AG20443 (cell line): ENCODE measurements around the gene AP1S1.
"Not testable (repeated sequence)": the region's sequence is repeated elsewhere in the genome, so short reads cannot be mapped to it uniquely, and the experiment has no call there.

Experiments used
- DNase-seq: peaks from one replicate; pipeline ENCODE4 v3.0.0; 2012; ENCODE audit warnings: low spot score, mixed read lengths

Gene AP1S1

DNA sequence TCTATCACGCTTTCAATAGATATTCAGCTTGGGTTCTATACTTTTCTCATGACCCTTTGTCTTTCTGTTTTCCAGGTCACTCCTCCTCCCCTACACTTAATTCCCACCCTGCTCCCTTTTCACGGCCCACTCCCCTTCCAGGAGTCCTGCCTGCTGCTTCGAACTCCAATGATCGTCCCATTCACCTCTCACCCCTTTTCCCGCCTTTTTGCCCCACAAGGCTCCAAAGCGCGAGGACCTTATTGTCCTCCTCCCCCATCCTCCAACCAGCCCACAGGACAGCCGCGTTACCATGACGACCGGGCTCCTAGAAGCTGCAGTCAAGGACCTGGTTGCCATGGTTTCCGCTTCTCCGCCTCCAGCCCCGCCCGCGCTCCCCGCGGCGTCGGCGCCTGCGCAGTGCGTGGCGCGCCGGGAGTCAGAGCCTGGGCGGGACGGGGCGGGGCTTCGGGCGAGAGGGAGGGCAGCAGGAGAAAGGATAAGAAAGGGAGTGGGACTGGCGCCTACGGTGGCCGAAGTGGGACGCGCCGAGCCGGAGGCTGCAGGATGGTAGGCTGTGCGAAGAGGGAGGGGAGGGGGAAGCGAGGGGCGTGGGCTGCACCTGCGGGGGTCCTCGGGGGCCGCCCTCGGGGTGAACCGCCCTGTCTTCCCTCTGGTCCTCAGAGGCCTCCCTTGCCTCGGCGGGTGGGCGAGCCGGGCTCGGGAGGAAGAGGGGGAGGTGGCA, at the start of gene AP1S1:
Gene AP1S1, plus strand, starts transcription at position 508 of the 724 bp plus-strand sequence. Its CDS starts 39 bp downstream, at position 547.
- peak; percentile 99 for DNase-seq

DNA sequence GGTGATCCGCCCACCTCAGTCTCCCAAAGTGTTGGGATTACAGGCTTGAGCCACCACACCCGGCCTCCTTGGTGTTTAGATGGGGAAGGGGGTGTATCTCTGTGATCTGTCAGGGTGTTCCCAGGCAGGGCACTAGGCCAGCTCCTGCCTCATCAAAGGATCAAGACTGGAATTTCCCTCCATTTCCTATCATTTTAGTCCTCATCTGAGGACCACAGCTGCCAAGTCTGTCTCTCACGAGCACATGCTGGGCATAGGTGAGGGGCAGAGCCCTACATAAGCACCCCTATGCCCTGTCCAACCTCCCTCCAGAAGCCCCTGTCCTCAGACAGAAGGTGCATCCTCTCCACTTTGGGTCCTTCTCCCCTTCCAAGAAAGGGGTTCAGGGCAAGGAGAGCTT, 49.5 kb upstream of the AP1S1 start:
- no peak for DNase-seq

DNA sequence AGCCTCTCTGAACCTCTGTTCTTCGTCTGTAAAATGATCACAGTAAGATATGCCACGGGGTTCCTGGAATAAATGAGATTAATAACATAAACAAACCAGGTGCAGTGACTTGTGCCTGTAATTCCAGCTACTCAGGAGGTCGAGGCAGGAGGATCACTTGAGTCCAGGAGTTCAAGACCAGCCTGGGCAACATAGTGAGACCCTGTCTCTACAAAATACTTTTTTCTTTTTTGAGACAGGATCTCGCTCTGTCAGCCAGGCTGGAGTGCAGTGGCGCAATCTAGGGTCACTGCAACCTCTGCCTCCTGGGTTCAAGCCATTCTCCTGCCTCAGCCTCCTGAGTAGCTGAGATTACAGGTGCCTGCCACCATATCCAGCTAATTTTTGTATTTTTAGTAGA, 49.0 kb upstream of the AP1S1 start:
- DNase-seq = not testable (repeated sequence)

DNA sequence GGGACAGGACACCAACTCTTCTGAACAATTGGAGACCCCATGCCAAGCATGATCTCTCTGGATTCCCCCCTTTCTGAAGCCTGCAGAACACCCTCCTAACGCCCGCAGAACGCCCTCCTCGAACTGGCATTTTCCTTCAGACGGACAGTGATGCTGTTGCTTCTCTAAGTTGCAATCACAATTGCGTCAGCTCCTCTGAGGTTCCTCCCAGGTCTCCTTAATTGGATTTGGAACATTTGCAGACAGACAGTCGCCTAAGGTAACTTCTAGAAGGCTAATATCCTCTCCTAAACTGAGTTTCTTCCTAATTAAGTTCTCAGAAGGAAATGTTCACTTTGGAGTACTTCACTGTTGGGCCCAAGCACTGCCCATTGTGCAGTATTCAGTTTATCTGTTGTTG, 47.9 kb upstream of the AP1S1 start:
- no peak for DNase-seq

DNA sequence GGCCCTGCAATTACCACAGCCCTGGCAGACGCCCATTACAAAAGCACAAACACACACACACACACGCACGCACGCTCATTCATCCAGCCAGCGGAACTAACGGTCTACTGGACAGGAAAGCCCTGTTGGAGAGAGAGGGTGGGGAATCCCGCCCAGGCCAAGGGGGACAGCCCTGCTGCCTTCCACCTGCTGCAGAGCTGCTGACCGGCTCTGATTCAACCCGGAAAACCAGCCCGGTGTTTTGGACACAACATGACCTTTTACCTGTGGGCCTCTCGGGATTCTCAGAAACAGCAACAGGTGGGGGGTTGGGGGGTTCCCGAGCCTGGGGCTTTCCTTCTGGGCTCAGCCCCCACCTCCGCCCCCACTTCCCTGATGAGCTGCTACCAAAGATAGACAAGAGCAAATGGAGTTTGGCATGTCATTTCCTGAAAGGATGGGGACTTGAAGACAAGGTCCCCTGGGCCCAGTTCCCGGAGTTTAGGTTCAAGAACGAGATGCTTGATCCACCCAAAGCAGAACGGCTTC, 45.9 kb upstream of the AP1S1 start:
- no peak for DNase-seq

DNA sequence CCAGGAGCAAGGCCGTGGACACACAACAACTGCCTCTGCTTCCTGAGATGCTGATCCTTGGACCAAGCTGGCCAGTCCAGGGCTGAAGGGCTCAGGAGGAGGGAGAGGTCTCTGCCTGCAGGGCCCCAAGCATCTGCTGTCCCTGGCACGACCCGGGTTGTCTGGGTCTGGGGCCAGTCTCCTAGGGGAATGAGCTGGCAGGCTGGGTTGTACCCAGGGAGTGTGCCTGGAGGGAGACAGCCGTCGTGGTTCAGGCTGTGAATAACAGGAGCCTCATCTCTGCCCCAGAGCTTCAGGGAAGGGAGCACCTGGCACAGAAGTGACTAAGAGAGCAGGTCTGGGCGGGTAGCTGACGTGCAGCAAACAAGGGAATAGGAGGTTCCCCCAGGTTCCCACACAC, 45.3 kb upstream of the AP1S1 start:
- DNase-seq = no peak

DNA sequence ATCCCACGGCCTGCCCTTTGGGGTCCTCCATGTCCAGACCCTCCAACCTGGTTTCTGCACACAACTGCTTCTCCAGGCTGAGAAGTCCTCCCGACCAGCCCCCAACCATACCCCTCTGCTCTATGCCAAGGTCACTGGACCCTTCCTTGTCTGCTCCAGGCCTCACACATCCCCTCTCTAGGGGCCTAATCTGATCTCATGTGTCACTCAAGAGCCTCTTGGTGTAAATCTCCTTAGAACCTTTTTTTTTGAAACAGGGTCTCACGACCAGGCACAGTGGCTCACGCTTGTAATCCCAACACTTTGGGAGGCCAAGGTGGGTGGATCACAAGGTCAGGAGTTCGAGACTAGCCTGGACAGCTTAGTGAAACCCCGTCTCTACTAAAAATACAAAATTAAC, 44.9 kb upstream of the AP1S1 start:
- DNase-seq = no peak

DNA sequence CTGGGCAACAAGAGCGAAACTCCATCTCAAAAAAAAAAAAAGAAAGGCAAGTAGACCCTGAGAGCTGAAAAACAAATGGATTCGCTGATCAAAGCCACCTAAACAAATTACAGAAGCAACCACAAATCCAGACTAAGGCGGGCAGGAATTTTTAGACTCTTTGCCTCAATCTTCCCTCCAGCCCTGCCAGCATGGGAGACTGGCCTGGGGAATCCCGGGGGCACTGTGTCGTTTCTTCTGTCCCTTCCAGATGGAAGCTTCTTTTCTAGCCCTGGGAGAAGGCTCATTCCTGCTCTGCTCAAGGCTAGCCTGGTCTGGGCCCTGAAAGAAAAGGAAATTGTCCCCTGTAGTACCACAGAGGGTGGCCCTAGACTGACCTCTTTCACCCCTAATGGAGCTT, 43.0 kb upstream of the AP1S1 start:
- DNase-seq = no peak

DNA sequence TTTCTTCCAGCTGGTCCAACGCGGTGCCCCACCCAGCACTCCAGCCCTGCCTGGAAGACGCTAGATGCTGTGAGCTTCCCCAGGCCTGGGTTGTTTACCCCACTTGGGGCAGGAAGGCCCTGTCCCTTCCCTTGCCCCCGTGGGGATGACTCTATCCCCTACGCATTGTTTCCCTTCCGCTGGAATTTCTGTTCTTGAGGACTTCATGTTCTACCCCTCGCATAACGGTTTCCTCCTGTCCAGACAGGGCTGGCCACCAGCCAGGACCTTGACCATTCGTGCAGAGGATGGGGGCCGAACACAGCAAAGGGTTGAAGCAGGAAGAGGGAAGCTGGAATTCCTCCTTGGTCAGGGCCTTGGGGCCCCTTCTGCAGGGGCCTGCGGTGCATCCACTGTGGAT, 42.0 kb upstream of the AP1S1 start:
- DNase-seq = no peak

DNA sequence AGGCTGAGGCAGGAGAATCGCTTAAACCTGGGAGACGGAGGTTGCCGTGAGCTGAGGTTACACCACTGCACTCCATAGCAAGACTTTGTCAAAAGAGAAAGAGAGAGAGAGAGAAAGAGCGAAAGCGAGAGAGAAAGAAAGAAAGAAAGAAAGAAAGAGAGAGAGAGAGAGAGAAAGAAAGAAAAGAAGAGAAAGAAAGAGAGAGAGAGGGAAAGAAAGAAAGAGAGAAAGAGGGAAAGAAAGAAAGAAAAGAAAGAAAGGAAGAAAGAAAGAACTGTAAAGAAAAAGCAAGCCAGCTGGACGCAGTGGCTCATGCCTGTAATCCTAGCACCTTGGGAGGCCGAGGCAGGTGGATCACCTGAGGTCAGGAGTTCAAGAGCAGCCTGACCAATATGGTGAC, 41.1 kb upstream of the AP1S1 start:
- DNase-seq = not testable (repeated sequence)

DNA sequence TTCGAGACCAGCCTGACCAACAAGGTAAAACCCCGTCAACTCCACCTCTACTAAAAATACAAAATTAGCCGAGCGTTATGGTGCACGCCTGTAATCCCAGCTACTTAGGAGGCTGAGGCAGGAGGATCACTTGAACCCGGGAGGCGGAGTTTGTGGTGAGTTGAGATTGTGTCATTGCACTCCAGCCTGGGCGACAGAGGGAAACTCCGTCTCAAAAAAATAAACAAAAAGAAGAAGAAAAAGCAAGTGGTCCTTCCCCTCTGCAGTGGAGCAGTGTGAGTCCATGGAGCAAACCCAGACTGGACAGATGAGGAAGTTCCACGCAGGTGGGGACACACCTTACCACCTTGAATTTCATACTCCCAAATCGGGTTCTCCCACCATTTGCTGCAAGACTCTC, 40.4 kb upstream of the AP1S1 start:
- DNase-seq = no peak

DNA sequence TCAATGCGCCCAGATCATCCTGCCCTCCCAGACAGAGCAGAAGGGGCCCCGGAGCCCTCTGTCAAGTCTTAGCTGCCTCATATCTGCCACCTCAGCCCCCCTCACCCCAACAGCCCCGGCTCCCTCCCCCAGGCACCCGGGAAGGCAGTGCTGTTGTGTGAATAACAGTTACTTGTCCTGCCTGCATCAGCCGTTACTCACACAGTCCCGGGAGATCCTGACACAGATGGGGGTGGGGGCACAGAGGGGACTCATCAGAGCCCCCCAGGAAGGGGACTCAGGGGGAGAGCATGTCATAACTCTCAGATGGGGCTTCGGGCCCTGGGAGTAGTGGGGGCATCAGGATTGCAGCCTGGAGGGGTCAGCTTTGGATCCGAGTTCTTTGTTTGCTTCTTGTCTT, 39.8 kb upstream of the AP1S1 start:
- no peak for DNase-seq

DNA sequence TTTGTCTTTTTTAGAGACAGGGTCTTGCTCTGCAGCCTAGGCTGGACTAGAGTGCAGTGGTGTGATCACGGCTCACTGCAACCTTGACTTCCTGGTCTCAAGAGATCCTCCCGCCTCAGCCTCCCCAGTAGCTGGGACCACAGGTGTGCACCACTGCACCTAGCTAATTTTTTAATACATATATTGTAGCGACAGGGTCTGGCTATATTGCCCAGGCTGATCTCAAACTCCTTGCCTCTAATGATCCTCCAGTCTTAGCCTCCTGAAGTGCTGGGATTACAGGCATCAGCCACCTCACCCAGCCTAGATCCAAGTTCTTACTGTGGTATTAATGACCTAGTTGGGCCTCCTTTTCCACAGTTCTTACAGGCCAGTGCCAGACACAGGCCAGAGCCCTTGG, 39.1 kb upstream of the AP1S1 start:
- DNase-seq = no peak

DNA sequence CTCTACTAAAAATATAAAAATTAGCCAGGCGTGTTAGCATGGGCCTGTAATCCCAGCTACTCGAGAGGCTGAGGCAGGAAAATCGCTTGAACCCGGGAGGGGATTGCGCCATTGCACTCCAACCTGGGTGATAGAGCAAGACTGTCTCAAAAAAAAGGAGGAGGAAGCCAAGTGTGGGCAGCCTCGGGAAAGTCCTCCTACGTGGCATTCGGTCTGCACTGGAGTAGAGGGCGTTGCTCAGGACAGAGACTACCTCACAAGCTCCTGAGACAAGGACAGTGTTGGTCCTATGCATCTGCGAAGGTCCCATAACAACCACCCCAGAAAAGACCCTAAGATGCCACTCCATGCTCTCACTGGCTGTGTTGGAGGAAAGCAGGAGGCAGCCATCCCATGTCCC, 37.4 kb upstream of the AP1S1 start:
- DNase-seq = no peak

DNA sequence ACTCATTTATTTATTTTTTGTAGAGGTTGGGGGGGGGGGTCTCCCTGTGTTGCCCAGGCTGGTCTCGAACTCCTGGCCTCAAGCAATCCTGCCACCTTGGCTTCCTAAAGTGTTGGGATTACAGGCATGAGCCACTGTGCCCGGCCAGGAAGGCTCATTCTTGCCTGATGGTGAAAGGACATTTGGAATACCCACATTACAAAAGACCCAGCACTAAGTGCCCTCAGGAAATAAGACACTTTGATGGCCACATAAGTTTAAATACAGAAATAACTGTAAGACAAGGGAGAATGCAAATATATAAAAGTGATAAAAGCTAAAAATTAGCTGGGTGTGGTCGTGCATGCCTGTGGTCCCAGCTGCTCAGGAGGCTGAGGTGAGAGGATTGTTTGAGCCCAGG, 35.4 kb upstream of the AP1S1 start:
- DNase-seq = no peak

DNA sequence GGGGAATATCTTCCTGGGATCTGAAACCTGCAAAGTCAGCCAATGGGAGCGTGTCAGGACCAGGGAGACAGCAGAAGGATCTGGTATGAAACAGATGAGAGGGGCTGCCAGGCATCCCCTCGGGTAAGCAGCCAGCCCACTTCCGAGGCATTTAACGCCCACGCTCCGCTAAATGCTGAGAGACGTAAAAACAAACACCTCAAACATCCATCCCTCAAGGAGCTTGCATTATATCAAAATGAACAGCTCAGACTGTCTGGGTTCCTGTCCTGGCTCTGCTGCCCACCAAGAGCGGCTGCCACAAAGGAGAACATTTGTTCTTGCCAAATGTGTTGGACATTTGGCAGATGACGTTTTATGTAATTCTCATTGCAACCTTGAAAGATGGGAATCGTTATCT, 34.4 kb upstream of the AP1S1 start:
- DNase-seq = no peak

DNA sequence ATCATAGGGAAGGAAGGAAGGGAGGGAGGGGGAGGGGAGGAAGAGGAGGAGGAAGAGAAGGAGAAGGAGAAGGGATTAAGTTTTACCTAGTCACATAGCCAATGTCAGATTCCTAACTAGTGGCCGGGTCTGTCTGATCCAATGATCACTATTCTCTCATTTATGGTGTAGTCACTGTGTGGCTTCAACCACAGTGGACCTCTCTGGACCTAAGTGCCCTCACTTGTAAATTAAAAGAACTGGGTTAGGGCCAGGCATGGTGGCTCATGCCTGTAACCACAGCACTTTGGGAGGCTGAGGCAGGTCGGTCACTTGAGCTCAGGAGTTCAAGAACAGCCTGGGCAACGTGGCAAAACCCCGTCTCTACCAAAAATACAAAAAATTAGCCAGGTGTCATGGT, 34.0 kb upstream of the AP1S1 start:
- no peak for DNase-seq

DNA sequence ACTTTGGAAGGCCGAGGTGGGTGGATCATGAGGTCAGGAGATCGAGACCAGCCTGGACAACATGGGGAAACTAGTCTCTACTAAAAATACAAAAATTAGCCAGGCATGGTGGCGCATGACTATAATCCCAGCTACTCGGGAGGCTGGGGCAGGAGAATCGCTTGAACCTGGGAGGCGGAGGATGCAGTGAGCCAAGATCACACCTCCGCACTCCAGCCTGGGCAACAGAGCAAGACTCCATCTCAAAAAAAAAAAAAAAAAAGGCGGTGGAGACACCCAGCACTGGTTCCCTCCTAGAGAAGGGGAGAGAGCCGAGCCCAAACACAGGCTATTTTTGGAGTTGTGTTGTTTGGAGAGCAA, 32.7 kb upstream of the AP1S1 start:
- not testable (repeated sequence) for DNase-seq

DNA sequence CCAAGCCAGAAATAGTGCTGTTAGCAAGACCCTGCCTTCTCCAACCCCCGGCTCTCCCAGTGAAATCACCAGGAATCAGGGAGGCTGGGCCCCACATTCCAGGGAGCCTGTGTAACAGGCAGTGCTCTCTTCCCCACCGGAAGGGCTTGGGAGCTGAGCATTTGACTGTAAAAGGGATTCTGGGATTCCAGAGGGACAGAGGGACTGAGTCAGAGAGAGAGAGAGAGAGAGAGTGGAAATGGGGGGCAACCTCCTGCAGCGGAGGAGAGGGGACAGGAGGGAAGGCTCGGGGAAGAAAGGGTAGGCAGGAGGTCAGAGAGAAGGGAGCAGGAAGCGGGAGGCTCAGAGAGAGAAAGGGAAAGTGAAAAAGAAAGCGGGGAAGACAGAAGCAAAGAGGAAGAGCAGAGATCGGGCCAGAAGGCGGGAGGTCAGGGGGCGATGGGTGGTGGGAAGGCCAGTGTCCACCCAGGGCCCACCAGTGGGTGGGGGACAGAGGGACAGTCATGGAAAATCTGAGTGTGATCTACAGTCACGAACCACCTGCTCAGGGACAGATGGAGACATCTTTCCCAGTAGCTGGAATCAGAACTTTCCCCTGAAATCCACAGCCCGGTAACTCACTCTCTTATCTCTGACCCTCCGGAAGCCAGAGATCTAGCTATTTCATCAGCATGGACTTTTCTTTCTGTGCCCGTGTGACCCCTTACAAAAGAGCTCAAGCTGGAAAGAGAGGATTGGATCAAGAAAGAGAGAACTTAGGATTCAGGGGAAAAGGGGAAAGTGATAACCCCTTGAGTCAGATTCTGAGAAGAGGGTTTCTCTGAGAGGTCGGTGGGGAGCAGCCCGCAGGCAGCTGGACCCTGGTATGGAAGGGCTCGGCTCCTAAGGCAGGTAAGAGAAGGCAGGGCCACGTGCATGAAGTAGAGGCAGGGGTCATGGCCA, 32.0 kb upstream of the AP1S1 start:
- DNase-seq = peak; percentile 87

DNA sequence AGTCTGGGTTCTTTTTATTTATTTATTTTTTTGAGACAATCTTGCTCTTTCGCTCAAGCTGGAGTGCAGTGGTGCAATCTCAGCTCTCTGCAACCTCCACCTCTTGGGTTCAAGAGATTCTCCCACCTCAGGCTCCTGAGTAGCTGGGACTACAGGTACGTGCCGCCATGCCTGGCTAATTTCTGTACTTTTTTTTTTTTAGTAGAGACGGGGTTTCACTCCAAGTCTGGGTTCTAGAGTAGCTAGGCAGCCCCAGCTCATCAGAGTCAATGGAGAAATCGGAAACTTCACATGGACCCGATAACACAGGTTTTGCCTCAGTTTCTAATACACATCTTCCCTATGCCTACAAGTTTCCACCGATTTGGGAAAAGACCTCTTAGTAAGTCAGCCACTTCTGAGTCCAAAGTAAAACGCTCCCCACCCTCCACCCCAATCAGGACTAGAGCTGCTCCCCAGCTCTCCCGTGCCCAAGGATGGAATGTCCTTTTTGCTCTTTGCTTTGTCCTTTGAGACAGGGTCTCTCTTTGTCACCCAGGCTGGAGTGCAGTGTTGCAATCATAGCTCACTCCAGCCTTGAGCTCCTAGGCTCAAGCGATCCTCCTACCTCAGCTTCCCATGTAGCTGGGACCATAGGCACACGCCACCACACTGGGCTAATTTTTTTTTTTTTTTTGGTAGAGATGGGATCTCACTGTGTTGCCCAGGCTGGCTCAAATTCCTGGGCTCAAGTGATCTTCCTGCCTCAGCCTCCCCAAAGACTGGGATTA, 31.2 kb upstream of the AP1S1 start:
- no peak for DNase-seq

DNA sequence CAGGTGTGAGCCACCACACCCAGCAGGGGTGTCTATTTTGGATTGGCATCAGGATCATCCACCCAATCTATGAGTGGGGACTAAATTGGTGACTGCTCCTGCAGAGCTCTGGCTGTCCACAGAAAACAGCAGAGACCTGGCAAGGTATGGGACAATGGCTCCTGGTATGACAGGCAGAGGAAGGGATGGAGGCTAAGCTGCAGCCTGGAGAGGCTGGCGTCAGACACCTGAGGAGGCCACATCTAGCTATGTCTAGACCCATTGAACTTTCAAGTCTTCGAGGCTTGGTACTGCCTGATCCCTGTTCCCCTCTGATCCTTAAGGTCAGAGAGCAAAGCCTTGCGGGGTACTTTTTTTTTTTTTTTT, 30.6 kb upstream of the AP1S1 start:
- DNase-seq = no peak

DNA sequence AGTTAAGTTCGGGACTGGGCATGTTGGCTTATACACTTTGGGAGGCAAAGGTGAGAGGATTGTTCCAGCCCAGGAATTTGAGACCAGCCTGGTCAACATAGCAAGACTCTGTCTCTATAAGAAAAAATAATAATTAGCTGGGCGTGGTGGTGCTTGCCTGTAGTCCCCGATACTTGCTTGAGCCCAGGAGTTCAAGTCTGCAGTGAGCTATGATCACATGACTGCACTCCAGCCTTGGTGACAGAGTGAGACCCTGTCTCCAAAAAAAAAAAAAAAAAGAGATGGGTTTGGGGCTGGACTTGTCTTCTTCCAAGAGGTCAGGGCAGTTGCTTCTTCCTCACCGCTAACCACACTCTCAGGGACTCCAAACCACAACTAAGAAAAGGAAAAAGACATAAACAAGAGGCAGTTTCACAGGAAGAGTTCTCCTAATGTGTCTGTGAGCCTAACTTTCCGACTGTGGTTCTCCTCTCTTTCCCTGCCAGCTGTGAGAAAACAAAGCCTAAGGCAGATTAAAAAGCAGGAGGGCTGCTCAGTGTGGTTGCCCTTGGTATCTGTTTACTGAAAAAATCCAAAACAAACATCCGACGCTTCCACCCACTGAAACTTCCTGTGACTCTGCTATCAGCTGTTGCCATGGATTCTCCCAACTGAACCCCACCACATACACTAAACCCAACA, 29.8 kb upstream of the AP1S1 start:
- DNase-seq = peak; percentile 68
